Mesenchymal stem cell (in vitro differentiated cells and primary cell): ENCODE measurements around the gene SPTBN1.

Source experiments
- DNase-seq: peaks from one replicate; pipeline ENCODE4 v3.0.0-alpha.2; 2013
- H2AFZ ChIP-seq: one replicate; pipeline ENCODE4 v1.6.1; 2013; ENCODE audit warnings: low read depth, mild to moderate bottlenecking, control low read depth, inconsistent platforms, low read length, moderate library complexity
- H2AK5ac ChIP-seq: 2 replicates; pipeline ENCODE4 v1.6.1; 2013; ENCODE audit warnings: low read length, moderate library complexity, mild to moderate bottlenecking, inconsistent platforms; ENCODE audit not compliant: severe bottlenecking
- H2BK120ac ChIP-seq: one replicate; pipeline ENCODE4 v1.6.1; 2013; ENCODE audit warnings: low read depth, mild to moderate bottlenecking, inconsistent platforms, low read length, moderate library complexity
- H2BK12ac ChIP-seq, 2 experiments: one replicate each; pipeline ENCODE4 v1.6.1; 2013; ENCODE audit warnings: inconsistent platforms in 2 of 2, low read length in 2 of 2, mild to moderate bottlenecking in 2 of 2, moderate library complexity in 2 of 2, control low read depth in 1 of 2
- H2BK15ac ChIP-seq: one replicate; pipeline ENCODE4 v1.6.1; 2013; ENCODE audit warnings: mild to moderate bottlenecking, low read depth, inconsistent platforms; ENCODE audit not compliant: poor library complexity, severe bottlenecking
- H2BK5ac ChIP-seq: 2 replicates; pipeline ENCODE4 v1.6.1; 2013; ENCODE audit warnings: low read depth, mild to moderate bottlenecking, low read length, control low read depth, inconsistent platforms; ENCODE audit not compliant: poor library complexity, severe bottlenecking
- H3K14ac ChIP-seq, 2 experiments: one replicate each; pipeline ENCODE4 v1.6.1; 2013; ENCODE audit warnings: inconsistent platforms in 2 of 2, low read length in 2 of 2, control low read depth in 1 of 2, mild to moderate bottlenecking in 1 of 2, moderate library complexity in 1 of 2
- H3K18ac ChIP-seq, 2 experiments: one replicate each; pipeline ENCODE4 v1.6.1; 2013; ENCODE audit warnings: inconsistent platforms in 2 of 2, low read length in 2 of 2, control low read depth in 1 of 2, low read depth in 1 of 2, mild to moderate bottlenecking in 1 of 2
- H3K23ac ChIP-seq, 2 experiments: one replicate each; pipeline ENCODE4 v1.6.1; 2013; ENCODE audit warnings: inconsistent platforms in 2 of 2, low read length in 2 of 2, mild to moderate bottlenecking in 2 of 2, moderate library complexity in 2 of 2, control low read depth in 1 of 2
- H3K27ac ChIP-seq: 2 replicates; pipeline ENCODE4 v1.5.1; 2013; ENCODE audit warnings: mild to moderate bottlenecking, moderate library complexity, low read length, control low read depth, inconsistent platforms; ENCODE audit not compliant: poor library complexity, severe bottlenecking
- H3K27me3 ChIP-seq, 2 experiments: 2 replicates each; pipeline versions ENCODE4 v1.6.1 to v1.7.0; 2013; ENCODE audit warnings: low read length in 2 of 2, mild to moderate bottlenecking in 2 of 2, moderate library complexity in 2 of 2, control low read depth in 1 of 2, inconsistent platforms in 1 of 2; ENCODE audit not compliant: control insufficient read depth in 1 of 2, insufficient read depth in 1 of 2
- H3K36me3 ChIP-seq, 2 experiments: 2 replicates each; pipeline versions ENCODE4 v1.6.1 to v1.7.0; 2013; ENCODE audit warnings: low read length in 2 of 2, control low read depth in 1 of 2, inconsistent platforms in 1 of 2, low read depth in 1 of 2, mild to moderate bottlenecking in 1 of 2; ENCODE audit not compliant: insufficient read depth in 2 of 2, control insufficient read depth in 1 of 2
- H3K4ac ChIP-seq, 2 experiments: one replicate each; pipeline ENCODE4 v1.6.1; 2013; ENCODE audit warnings: inconsistent platforms in 2 of 2, low read length in 2 of 2, mild to moderate bottlenecking in 2 of 2, moderate library complexity in 2 of 2, control low read depth in 1 of 2, low read depth in 1 of 2
- H3K4me1 ChIP-seq: 2 replicates; pipeline ENCODE4 v1.6.1; 2013; ENCODE audit warnings: low read depth, low read length, control low read depth; ENCODE audit not compliant: control insufficient read depth, insufficient read depth
- H3K4me2 ChIP-seq: 2 replicates; pipeline ENCODE4 v1.6.1; 2013; ENCODE audit warnings: low read length, mild to moderate bottlenecking, inconsistent platforms; ENCODE audit not compliant: poor library complexity, severe bottlenecking
- H3K4me3 ChIP-seq, 2 experiments: 2 replicates each; pipeline versions ENCODE4 v1.5.1 to v1.7.0; 2013; ENCODE audit warnings: low read length in 2 of 2, mild to moderate bottlenecking in 2 of 2, control low read depth in 1 of 2, low read depth in 1 of 2; ENCODE audit not compliant: insufficient read depth in 1 of 2
- H3K79me1 ChIP-seq: replicated peaks from 2 replicates; pipeline ENCODE4 v1.6.1; 2013; ENCODE audit warnings: mild to moderate bottlenecking, control low read depth, low read length, inconsistent platforms; ENCODE audit not compliant: poor library complexity, severe bottlenecking
- H3K9ac ChIP-seq: 2 replicates; pipeline ENCODE4 v1.7.0; 2013; ENCODE audit warnings: mild to moderate bottlenecking, low read length, moderate library complexity
- H3K9me3 ChIP-seq: 2 replicates; pipeline ENCODE4 v1.7.0; 2013; ENCODE audit warnings: mild to moderate bottlenecking, low read length; ENCODE audit not compliant: control insufficient read depth
- H4K8ac ChIP-seq: one replicate; pipeline ENCODE4 v1.6.1; 2013; ENCODE audit warnings: inconsistent platforms, mild to moderate bottlenecking, low read length, moderate library complexity
- H4K91ac ChIP-seq: one replicate; pipeline ENCODE4 v1.6.1; 2013; ENCODE audit warnings: mild to moderate bottlenecking, low read length, inconsistent platforms
- WGBS: methylation state at CpG from one replicate; pipeline ENCODE4 v1.1.7; 2013; ENCODE audit warnings: mixed read lengths; 5-methylcytosine and 5-hydroxymethylcytosine counted together

The SPTBN1 gene

DNA sequence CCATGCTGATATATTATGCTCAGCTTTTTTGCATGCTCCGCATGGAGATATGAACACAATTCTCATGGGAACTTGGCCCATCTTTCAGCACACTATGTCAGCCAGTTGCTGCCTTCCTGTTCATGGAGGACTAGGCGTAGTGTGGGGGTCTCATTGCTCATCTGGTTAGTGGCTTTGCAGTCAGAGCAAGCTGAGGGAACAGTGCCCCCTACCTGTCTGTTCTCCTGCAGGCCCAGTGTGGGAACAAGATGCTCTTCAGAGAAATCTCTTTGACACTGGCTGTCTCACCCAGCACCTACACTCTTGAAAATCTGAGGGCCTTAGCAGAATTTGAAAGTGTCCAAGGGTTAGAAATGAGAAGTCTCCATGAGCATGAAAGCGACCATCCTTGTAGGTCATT, 47.1 kb downstream of the SPTBN1 start:
- Histone ChIP-seq H3K4me2 (no peak overlapping the region), H3K27me3 (no peaks in the 10 kb centered on the region), H3K27ac (no peak overlapping the region), H2BK12ac (no peak overlapping the region), H3K9me3 (no peaks in the 10 kb centered on the region), H3K18ac (no peak overlapping the region), H3K9ac (no peak overlapping the region), H2BK120ac (no peak overlapping the region), H3K79me1 (peaks cover 20% of the 10 kb centered on the region), H3K14ac (no peak overlapping the region), H3K4me3 (no peak overlapping the region), H2AK5ac (no peak overlapping the region), H3K4me1 (peaks cover 7% of the 10 kb centered on the region), H4K91ac (no peak overlapping the region), H3K4ac (no peak overlapping the region), H4K8ac (no peak overlapping the region), H2AFZ (no peak overlapping the region), H2BK15ac (no peak overlapping the region), H3K23ac (no peak overlapping the region), H2BK5ac (no peak overlapping the region), H3K36me3 (no peaks in the 10 kb centered on the region)
- 64% methylated on average over 3 of the region's 3 CpGs for WGBS
- no peak for DNase-seq

DNA sequence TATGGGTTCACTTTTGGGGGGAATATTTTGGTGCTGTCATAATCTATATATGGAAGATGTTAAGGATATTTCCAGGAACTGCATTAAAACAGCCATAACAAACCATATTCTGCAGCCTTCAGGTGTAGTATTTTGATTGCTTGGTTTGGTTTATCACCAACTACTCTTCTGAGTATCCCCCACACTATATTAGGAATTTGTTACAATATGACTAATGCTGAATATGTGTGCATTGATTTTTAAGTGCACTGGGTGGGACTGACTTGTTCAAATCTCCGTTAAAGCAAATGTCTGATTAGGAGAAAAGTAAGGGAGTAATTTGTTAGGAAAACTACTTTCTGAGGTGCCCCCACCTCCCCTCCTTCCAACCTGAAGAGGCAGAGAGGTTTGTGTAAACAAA, 47.7 kb downstream of the SPTBN1 start:
- Histone ChIP-seq H2BK120ac (no peak overlapping the region), H3K36me3 (no peaks in the 10 kb centered on the region), H3K9me3 (no peaks in the 10 kb centered on the region), H2BK15ac (no peak overlapping the region), H3K4ac (no peak overlapping the region), H3K79me1 (peaks cover 16% of the 10 kb centered on the region), H2AFZ (no peak overlapping the region), H2BK5ac (no peak overlapping the region), H2BK12ac (no peak overlapping the region), H3K27me3 (no peaks in the 10 kb centered on the region), H3K18ac (no peak overlapping the region), H4K91ac (no peak overlapping the region), H3K23ac (no peak overlapping the region), H2AK5ac (no peak overlapping the region), H4K8ac (no peak overlapping the region), H3K9ac (no peak overlapping the region), H3K4me2 (no peak overlapping the region), H3K27ac (no peak overlapping the region), H3K14ac (no peak overlapping the region), H3K4me1 (peaks cover 7% of the 10 kb centered on the region), H3K4me3 (no peak overlapping the region)
- no peak for DNase-seq
- WGBS: 83% methylated on average over 1 of the region's 1 CpG

DNA sequence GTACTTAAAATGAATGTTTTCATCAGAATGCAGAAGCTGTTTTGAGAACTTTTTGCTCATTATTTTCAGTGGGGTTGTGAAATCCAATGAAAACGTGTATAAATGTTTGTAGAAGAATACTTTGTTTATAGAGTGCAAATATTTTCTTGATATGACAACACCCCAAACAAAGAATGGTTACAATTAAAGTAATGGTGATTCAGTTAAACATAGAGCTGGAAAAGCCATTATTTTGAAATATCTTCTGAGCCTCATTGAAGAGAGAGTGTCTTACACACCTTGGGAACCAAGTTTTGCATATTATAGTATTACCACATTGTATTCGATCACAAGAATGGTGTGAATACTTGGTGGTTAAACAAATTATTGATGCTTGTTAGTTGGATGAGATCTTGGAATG, 48.7 kb downstream of the SPTBN1 start:
- DNase-seq: peak; percentile 26
- Histone ChIP-seq H2BK15ac (no peak overlapping the region), H3K4ac (no peak overlapping the region), H3K23ac (no peak overlapping the region), H2AK5ac (no peak overlapping the region), H3K4me1 (peaks cover 7% of the 10 kb centered on the region), H3K14ac (no peak overlapping the region), H3K4me3 (no peak overlapping the region), H2BK12ac (no peak overlapping the region), H3K27me3 (no peaks in the 10 kb centered on the region), H2BK120ac (no peak overlapping the region), H2AFZ (no peak overlapping the region), H4K8ac (no peak overlapping the region), H3K79me1 (peaks cover 14% of the 10 kb centered on the region), H3K4me2 (no peak overlapping the region), H3K36me3 (no peaks in the 10 kb centered on the region), H3K18ac (no peak overlapping the region), H4K91ac (no peak overlapping the region), H2BK5ac (no peak overlapping the region), H3K9ac (no peak overlapping the region), H3K27ac (no peak overlapping the region), H3K9me3 (no peaks in the 10 kb centered on the region)
- WGBS: 100% methylated on average over 1 of the region's 2 CpGs

DNA sequence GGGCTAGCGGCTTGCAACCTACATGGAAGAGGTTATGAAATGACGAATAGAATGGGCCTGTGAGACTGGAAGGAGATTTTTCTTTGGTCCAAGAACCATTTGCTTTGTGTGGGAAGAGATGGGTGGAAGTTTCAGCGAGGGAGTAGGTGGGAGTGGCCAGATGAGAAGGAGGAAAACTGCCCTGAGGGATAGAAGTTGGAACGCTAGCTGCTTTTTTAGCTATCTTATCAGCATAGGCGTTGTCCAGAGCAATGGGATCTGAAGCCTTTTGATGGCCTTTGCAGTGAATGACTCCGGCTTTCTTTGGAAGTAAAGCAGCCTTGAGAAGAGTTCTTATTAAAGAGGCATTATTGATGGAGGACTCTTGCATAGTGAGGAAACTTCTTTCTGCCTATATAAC, 52.4 kb downstream of the SPTBN1 start:
- H2BK120ac ChIP-seq: no peak overlapping the region
- no peak overlapping the region for H3K27ac ChIP-seq
- no peak overlapping the region for H4K91ac ChIP-seq
- H3K18ac ChIP-seq: no peak overlapping the region
- peaks cover 4% of the 10 kb centered on the region for H3K79me1 ChIP-seq
- H3K23ac ChIP-seq: no peak overlapping the region
- H3K4me2 ChIP-seq: no peak overlapping the region
- 98% methylated on average over 6 of the region's 6 CpGs for WGBS
- H2BK15ac ChIP-seq: no peak overlapping the region
- no peaks in the 10 kb centered on the region for H3K9me3 ChIP-seq
- no peaks in the 10 kb centered on the region for H3K36me3 ChIP-seq
- H3K4me3 ChIP-seq: no peak overlapping the region
- H3K14ac ChIP-seq: no peak overlapping the region
- H2BK12ac ChIP-seq: no peak overlapping the region
- no peak for DNase-seq
- no peak overlapping the region for H2BK5ac ChIP-seq
- no peak overlapping the region for H2AFZ ChIP-seq
- H2AK5ac ChIP-seq: no peak overlapping the region
- no peaks in the 10 kb centered on the region for H3K27me3 ChIP-seq
- H4K8ac ChIP-seq: no peak overlapping the region
- H3K9ac ChIP-seq: no peak overlapping the region
- H3K4ac ChIP-seq: no peak overlapping the region
- H3K4me1 ChIP-seq: peaks cover 7% of the 10 kb centered on the region
